ENCODE data around the gene CUL9.

DNA sequence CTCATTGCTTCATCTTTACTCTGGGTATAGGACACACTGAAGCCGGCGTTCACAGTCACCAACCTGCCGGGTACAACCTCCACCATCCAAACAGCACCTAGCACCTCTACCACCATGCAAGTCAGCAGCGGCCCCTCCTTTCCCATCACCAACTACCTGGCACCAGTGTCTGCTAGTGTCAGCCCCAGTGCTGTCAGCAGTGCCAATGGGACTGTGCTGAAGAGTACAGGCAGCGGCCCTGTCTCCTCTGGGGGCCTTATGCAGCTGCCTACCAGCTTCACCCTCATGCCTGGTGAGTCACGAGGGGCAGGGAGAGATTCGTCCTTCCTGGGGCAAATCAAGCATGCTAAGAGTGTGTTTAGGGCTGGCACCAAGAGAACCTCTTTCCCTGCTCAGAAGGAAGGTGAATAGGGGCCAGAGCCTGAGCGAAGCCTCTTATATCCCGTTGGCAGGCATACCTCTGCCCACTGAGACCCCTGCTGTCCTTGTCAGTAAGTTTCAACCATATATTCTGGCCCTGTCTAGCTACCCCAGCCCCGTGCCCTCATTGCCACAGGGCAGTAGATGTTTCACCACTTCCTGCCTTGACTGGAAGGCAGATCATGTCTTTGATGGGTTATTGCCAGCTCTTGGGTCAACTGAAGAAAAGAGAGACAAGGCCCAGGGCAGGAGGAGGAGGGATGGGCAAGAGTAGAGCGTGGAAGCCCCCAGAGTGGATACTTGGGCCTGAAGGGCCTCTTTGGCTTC, 6.1 kb upstream of the CUL9 start:
- TF ChIP-seq, protein P1, sequence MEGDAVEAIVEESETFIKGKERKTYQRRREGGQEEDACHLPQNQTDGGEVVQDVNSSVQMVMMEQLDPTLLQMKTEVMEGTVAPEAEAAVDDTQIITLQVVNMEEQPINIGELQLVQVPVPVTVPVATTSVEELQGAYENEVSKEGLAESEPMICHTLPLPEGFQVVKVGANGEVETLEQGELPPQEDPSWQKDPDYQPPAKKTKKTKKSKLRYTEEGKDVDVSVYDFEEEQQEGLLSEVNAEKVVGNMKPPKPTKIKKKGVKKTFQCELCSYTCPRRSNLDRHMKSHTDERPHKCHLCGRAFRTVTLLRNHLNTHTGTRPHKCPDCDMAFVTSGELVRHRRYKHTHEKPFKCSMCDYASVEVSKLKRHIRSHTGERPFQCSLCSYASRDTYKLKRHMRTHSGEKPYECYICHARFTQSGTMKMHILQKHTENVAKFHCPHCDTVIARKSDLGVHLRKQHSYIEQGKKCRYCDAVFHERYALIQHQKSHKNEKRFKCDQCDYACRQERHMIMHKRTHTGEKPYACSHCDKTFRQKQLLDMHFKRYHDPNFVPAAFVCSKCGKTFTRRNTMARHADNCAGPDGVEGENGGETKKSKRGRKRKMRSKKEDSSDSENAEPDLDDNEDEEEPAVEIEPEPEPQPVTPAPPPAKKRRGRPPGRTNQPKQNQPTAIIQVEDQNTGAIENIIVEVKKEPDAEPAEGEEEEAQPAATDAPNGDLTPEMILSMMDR (IDR thresholded peaks at IDR 0.05; ENCODE audit: insufficient read depth, low read length): no peak
- TF ChIP-seq, protein P2, sequence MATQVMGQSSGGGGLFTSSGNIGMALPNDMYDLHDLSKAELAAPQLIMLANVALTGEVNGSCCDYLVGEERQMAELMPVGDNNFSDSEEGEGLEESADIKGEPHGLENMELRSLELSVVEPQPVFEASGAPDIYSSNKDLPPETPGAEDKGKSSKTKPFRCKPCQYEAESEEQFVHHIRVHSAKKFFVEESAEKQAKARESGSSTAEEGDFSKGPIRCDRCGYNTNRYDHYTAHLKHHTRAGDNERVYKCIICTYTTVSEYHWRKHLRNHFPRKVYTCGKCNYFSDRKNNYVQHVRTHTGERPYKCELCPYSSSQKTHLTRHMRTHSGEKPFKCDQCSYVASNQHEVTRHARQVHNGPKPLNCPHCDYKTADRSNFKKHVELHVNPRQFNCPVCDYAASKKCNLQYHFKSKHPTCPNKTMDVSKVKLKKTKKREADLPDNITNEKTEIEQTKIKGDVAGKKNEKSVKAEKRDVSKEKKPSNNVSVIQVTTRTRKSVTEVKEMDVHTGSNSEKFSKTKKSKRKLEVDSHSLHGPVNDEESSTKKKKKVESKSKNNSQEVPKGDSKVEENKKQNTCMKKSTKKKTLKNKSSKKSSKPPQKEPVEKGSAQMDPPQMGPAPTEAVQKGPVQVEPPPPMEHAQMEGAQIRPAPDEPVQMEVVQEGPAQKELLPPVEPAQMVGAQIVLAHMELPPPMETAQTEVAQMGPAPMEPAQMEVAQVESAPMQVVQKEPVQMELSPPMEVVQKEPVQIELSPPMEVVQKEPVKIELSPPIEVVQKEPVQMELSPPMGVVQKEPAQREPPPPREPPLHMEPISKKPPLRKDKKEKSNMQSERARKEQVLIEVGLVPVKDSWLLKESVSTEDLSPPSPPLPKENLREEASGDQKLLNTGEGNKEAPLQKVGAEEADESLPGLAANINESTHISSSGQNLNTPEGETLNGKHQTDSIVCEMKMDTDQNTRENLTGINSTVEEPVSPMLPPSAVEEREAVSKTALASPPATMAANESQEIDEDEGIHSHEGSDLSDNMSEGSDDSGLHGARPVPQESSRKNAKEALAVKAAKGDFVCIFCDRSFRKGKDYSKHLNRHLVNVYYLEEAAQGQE (IDR thresholded peaks at IDR 0.05; ENCODE audit: insufficient replicate concordance, low read depth): no peak
- TF ChIP-seq POLR2AphosphoS5 (IDR thresholded peaks at IDR 0.05; ENCODE audit: low read depth): no peak
- TF ChIP-seq SPI1 (IDR thresholded peaks at IDR 0.05; ENCODE audit: borderline replicate concordance, low read depth): no peak

All from HL-60 (cell line).